CD8-positive, alpha-beta memory T cell (primary cell): ENCODE data around the gene AQP1. TPM values are rescaled to one million over a fixed set of nuclear protein-coding genes. Genes with fewer than 3 reads are reported as not detected.

ENCODE experiments used
- CTCF ChIA-PET: fragments of 350-600 bp; sonication (Branson Sonifier 250); formaldehyde crosslinking; loops from one replicate; lab custom pipeline; 2021; ENCODE audit warnings: antibody characterized with exemption; lab: Charles Lee
- POLR2A ChIA-PET: fragments of 350-600 bp; sonication (Branson Sonifier 250); formaldehyde crosslinking; loops from one replicate; lab custom pipeline; 2021; ENCODE audit warnings: antibody characterized with exemption; lab: Charles Lee
- DNase-seq, 5 donors: peaks; one replicate each; pipeline versions ENCODE4 v3.0.0 to v3.0.0-alpha.2; 2020 to 2022; ENCODE audit warnings: mixed read lengths in 1 of 5
- H3K27ac ChIP-seq: one replicate; pipeline ENCODE4 v1.7.0; 2013; ENCODE audit warnings: low read depth, mild to moderate bottlenecking, low read length, moderate library complexity
- H3K27me3 ChIP-seq: 2 replicates; pipeline ENCODE4 v1.7.0; 2013; ENCODE audit warnings: low read length, mild to moderate bottlenecking; ENCODE audit not compliant: insufficient read depth, poor library complexity, severe bottlenecking
- H3K36me3 ChIP-seq: 2 replicates; pipeline ENCODE4 v1.7.0; 2013; ENCODE audit warnings: mild to moderate bottlenecking, low read length, moderate library complexity; ENCODE audit not compliant: insufficient read depth
- H3K4me1 ChIP-seq: 2 replicates; pipeline ENCODE4 v1.7.0; 2013; ENCODE audit warnings: mild to moderate bottlenecking, low read length, moderate library complexity; ENCODE audit not compliant: insufficient read depth
- H3K4me3 ChIP-seq: 2 replicates; pipeline ENCODE4 v1.7.0; 2013; ENCODE audit warnings: mild to moderate bottlenecking, low read length
- H3K9me3 ChIP-seq: 2 replicates; pipeline ENCODE4 v1.7.0; 2013; ENCODE audit warnings: mild to moderate bottlenecking, low read length
- H3K27ac Mint-ChIP-seq, 8 donors: one replicate each; pipeline ENCODE4 v1.8.0; 2020 to 2021; ENCODE audit warnings: mixed read lengths in 8 of 8, mild to moderate bottlenecking in 6 of 8, inconsistent platforms in 3 of 8, moderate library complexity in 3 of 8
- H3K27me3 Mint-ChIP-seq, 2 donors: one replicate each; pipeline ENCODE4 v1.8.0; 2020 to 2021; ENCODE audit warnings: mixed read lengths in 2 of 2, mild to moderate bottlenecking in 1 of 2, moderate library complexity in 1 of 2
- H3K36me3 Mint-ChIP-seq, 3 donors: one replicate each; pipeline ENCODE4 v1.8.0; 2020 to 2021; ENCODE audit warnings: mixed read lengths in 3 of 3, inconsistent platforms in 1 of 3, mild to moderate bottlenecking in 1 of 3
- H3K4me1 Mint-ChIP-seq, 3 donors: one replicate each; pipeline ENCODE4 v1.8.0; 2020 to 2021; ENCODE audit warnings: mixed read lengths in 3 of 3, inconsistent platforms in 1 of 3, mild to moderate bottlenecking in 1 of 3
- H3K4me3 Mint-ChIP-seq, 7 donors: one replicate each; pipeline ENCODE4 v1.8.0; 2020 to 2021; ENCODE audit warnings: mixed read lengths in 7 of 7, mild to moderate bottlenecking in 6 of 7, moderate library complexity in 4 of 7, inconsistent platforms in 2 of 7
- H3K9me3 Mint-ChIP-seq, 5 donors: one replicate each; pipeline ENCODE4 v1.8.0; 2020 to 2022; ENCODE audit warnings: mixed read lengths in 5 of 5, mild to moderate bottlenecking in 3 of 5, moderate library complexity in 2 of 5, inconsistent platforms in 1 of 5
- polyA plus RNA-seq: library from polyadenylated mRNA; unstranded; fragments of 300-500 nt; fragmentation: Illumina TruSeq; gene quantifications from one replicate; pipeline ENCODE4 v1.2.3, GENCODE V29; 2021
- total RNA-seq, 2 experiments: library from RNA; stranded (reverse); gene quantifications; one replicate each; pipeline ENCODE4 v1.2.3, GENCODE V29; 2021

Gene AQP1
- total RNA-seq = under 1 TPM; 0.13 to 0.15 TPM
- polyA plus RNA-seq = not detected

DNA sequence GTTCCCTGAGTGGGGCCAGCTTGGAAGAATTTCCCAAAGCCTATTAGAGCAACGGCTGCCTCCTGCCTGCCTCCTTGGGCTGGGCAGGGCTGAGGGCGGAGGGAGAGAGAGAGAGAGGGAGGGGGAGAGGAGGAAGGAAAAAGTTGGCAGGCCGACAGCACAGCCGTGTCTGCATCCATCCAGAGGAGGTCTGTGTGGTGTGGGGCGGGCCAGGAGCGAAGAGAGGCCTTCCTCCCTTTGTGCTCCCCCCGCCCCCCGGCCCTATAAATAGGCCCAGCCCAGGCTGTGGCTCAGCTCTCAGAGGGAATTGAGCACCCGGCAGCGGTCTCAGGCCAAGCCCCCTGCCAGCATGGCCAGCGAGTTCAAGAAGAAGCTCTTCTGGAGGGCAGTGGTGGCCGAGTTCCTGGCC, at the start of gene AQP1:
AQP1 (plus strand) TSS at position 293 of the 409 bp plus-strand sequence; CDS start at position 350, 57 bp downstream.
- CTCF ChIA-PET = no interaction called here
- no peak for DNase-seq
- H3K4me1 Mint-ChIP-seq = no peaks in the 10 kb centered on the region

DNA sequence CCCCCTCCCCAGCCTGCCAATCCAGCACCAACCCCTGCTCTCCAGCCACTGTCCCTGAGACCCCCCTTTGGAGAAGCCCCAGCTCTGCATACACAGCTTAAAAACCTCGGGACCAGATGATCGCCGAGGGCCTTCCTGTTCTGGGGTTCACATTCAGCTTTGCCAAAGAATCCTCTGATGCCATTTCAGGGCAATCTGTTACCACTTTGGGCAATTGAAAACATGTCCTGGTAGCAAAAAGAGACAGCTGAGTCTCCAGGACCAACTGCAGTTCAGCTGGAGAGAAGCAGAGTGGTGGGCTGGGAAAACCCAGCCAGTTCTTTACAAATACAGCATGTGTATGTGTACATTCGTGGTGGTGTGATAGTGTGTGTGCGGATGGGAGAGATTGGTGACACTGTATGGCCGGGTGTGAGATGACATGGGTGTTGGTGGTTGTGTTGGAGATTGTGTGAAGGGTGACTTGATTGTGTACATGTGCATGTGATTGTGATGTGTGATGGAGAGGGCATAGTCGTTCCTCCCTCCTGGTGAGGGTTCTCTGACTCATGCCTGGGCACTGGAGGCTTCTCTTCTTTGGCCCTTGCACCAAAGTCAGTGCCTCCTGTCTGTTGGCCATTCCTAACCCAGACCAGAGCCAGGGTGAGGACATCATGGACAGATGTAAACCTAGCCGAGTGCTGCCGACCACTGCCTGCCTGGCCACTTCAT, 48.5 kb upstream of the AQP1 start:
- Mint-ChIP-seq H3K9me3 (no peaks in the 10 kb centered on the region), H3K27me3 (no peaks in the 10 kb centered on the region), H3K4me1 (no peaks in the 10 kb centered on the region), H3K36me3 (no peaks in the 10 kb centered on the region), H3K27ac (no peak overlapping the region), H3K4me3 (no peak overlapping the region)
- Histone ChIP-seq H3K27me3 (no peaks in the 10 kb centered on the region), H3K36me3 (no peaks in the 10 kb centered on the region), H3K9me3 (no peaks in the 10 kb centered on the region), H3K4me3 (no peak overlapping the region), H3K4me1 (no peaks in the 10 kb centered on the region), H3K27ac (no peak overlapping the region)
- no peak for DNase-seq
- ChIA-PET CTCF (no interaction called here), POLR2A (no interaction called here)

More for the DNA sequence above, at the start of gene AQP1:
- Mint-ChIP-seq H3K27ac (peak within 1 kb of the TSS in 1 of 8 donors; percentile 19), H3K9me3 (no peaks in the 10 kb centered on the region), H3K36me3 (no peaks in the 10 kb centered on the region), H3K4me3 (no peak within 1 kb of the TSS), H3K27me3 (no peaks in the 10 kb centered on the region)
- no peaks in the 10 kb centered on the region for H3K4me1 ChIP-seq
- H3K27me3 ChIP-seq = no peaks in the 10 kb centered on the region
- H3K27ac ChIP-seq = no peak within 1 kb of the TSS
- H3K36me3 ChIP-seq = no peaks in the 10 kb centered on the region
- H3K9me3 ChIP-seq = no peaks in the 10 kb centered on the region
- no peak within 1 kb of the TSS for H3K4me3 ChIP-seq
- POLR2A ChIA-PET = no interaction called here

DNA sequence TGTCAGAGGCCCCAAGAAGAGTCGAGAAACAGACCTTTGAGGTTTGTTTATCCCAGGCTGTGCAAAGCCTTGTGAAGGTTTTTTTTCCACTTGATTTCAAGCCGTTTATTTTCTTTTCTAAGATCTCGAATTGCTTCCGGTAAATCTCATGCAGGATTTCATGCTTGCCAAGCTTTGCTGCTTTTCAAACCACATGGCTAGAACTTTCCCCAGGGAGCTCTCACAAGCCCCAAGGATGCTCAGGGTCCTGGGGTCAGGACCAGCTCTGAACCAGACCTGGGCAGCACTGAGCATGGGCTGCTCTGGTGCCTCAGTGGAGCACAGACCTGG, 48.0 kb upstream of the AQP1 start:
- H3K4me3 Mint-ChIP-seq = no peak overlapping the region
- H3K4me3 ChIP-seq = no peak overlapping the region
- CTCF ChIA-PET = no interaction called here
- no peaks in the 10 kb centered on the region for H3K9me3 Mint-ChIP-seq
- no peaks in the 10 kb centered on the region for H3K36me3 ChIP-seq
- no peaks in the 10 kb centered on the region for H3K27me3 ChIP-seq
- H3K9me3 ChIP-seq = no peaks in the 10 kb centered on the region
- H3K36me3 Mint-ChIP-seq = no peaks in the 10 kb centered on the region
- POLR2A ChIA-PET = no interaction called here
- no peak for DNase-seq
- no peak overlapping the region for H3K27ac ChIP-seq
- H3K4me1 ChIP-seq = no peaks in the 10 kb centered on the region
- no peaks in the 10 kb centered on the region for H3K4me1 Mint-ChIP-seq
- peak overlapping the region in 1 of 8 donors; percentile 56 for H3K27ac Mint-ChIP-seq
- no peaks in the 10 kb centered on the region for H3K27me3 Mint-ChIP-seq

- Histone ChIP-seq H3K9me3 (no peaks in the 10 kb centered on the region), H3K27ac (no peak overlapping the region), H3K4me1 (no peaks in the 10 kb centered on the region), H3K4me3 (no peak overlapping the region), H3K36me3 (no peaks in the 10 kb centered on the region), H3K27me3 (no peaks in the 10 kb centered on the region)
- DNase-seq = no peak
- POLR2A ChIA-PET = no interaction called here
- Mint-ChIP-seq H3K4me1 (no peaks in the 10 kb centered on the region), H3K27me3 (no peaks in the 10 kb centered on the region), H3K9me3 (no peaks in the 10 kb centered on the region), H3K36me3 (no peaks in the 10 kb centered on the region), H3K4me3 (no peak overlapping the region), H3K27ac (peak overlapping the region in 1 of 8 donors; percentile 56)
- CTCF ChIA-PET = no interaction called here
Observed at GRCh38 chr7:30864101-30864500, 47.6 kb upstream of the AQP1 start.

- no peaks in the 10 kb centered on the region for H3K36me3 ChIP-seq
- no peak overlapping the region for H3K4me3 Mint-ChIP-seq
- H3K27me3 ChIP-seq = no peaks in the 10 kb centered on the region
- no peaks in the 10 kb centered on the region for H3K9me3 Mint-ChIP-seq
- H3K27ac Mint-ChIP-seq = no peak overlapping the region
- no peaks in the 10 kb centered on the region for H3K27me3 Mint-ChIP-seq
- CTCF ChIA-PET = no interaction called here
- no peaks in the 10 kb centered on the region for H3K9me3 ChIP-seq
- no peak overlapping the region for H3K4me3 ChIP-seq
- H3K27ac ChIP-seq = no peak overlapping the region
- H3K4me1 Mint-ChIP-seq = no peaks in the 10 kb centered on the region
- H3K36me3 Mint-ChIP-seq = no peaks in the 10 kb centered on the region
- POLR2A ChIA-PET = no interaction called here
- no peak for DNase-seq
- no peaks in the 10 kb centered on the region for H3K4me1 ChIP-seq
Observed at GRCh38 chr7:30865076-30865475, 46.6 kb upstream of the AQP1 start.

GRCh38 chr7:30865821-30866220, 45.8 kb upstream of the AQP1 start:
- H3K27me3 ChIP-seq = no peaks in the 10 kb centered on the region
- H3K27me3 Mint-ChIP-seq = no peaks in the 10 kb centered on the region
- DNase-seq = no peak

DNA sequence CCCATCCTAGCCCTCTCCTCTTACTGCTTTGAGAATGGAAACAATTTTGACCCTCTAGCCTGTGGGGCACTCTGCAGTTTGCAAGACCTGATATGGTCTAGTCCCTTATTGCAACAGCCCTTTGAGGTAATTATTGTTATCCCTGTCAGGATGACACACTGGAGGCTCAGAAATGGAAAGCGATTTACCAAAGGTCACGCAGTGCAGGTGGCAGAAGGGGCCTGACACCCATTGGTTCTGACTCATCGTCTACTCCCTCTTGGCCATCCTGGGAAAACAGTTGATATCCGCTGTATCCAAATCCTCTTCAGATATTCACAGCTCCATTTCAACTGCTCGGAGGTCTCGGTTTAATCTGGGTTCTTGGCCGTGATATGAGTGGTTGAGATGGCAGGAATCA, 44.7 kb upstream of the AQP1 start:
- H3K27me3 ChIP-seq = no peaks in the 10 kb centered on the region
- DNase-seq = no peak
- no peaks in the 10 kb centered on the region for H3K9me3 Mint-ChIP-seq
- H3K4me3 Mint-ChIP-seq = no peak overlapping the region
- no peak overlapping the region for H3K27ac ChIP-seq
- H3K36me3 ChIP-seq = no peaks in the 10 kb centered on the region
- H3K36me3 Mint-ChIP-seq = no peaks in the 10 kb centered on the region
- no peaks in the 10 kb centered on the region for H3K4me1 ChIP-seq
- ChIA-PET CTCF (no interaction called here), POLR2A (no interaction called here)
- H3K27ac Mint-ChIP-seq = no peak overlapping the region
- no peaks in the 10 kb centered on the region for H3K4me1 Mint-ChIP-seq
- no peaks in the 10 kb centered on the region for H3K27me3 Mint-ChIP-seq
- no peaks in the 10 kb centered on the region for H3K9me3 ChIP-seq
- no peak overlapping the region for H3K4me3 ChIP-seq

More at GRCh38 chr7:30865821-30866220, 45.8 kb upstream of the AQP1 start:
- H3K4me3 ChIP-seq = no peak overlapping the region
- H3K9me3 Mint-ChIP-seq = no peaks in the 10 kb centered on the region
- H3K4me1 ChIP-seq = no peaks in the 10 kb centered on the region
- ChIA-PET POLR2A (no interaction called here), CTCF (no interaction called here)
- H3K27ac Mint-ChIP-seq = no peak overlapping the region
- H3K27ac ChIP-seq = no peak overlapping the region
- no peaks in the 10 kb centered on the region for H3K4me1 Mint-ChIP-seq
- H3K36me3 Mint-ChIP-seq = no peaks in the 10 kb centered on the region
- H3K4me3 Mint-ChIP-seq = no peak overlapping the region
- H3K9me3 ChIP-seq = no peaks in the 10 kb centered on the region
- H3K36me3 ChIP-seq = no peaks in the 10 kb centered on the region

- no peak overlapping the region for H3K27ac ChIP-seq
- H3K4me3 ChIP-seq = no peak overlapping the region
- no peak for DNase-seq
- H3K9me3 Mint-ChIP-seq = no peaks in the 10 kb centered on the region
- no peaks in the 10 kb centered on the region for H3K27me3 Mint-ChIP-seq
- no peaks in the 10 kb centered on the region for H3K27me3 ChIP-seq
- H3K4me1 Mint-ChIP-seq = no peaks in the 10 kb centered on the region
- H3K4me3 Mint-ChIP-seq = no peak overlapping the region
- no peaks in the 10 kb centered on the region for H3K36me3 ChIP-seq
- H3K36me3 Mint-ChIP-seq = no peaks in the 10 kb centered on the region
- H3K27ac Mint-ChIP-seq = no peak overlapping the region
- ChIA-PET CTCF (no interaction called here), POLR2A (no interaction called here)
- no peaks in the 10 kb centered on the region for H3K4me1 ChIP-seq
- H3K9me3 ChIP-seq = no peaks in the 10 kb centered on the region
Observed at GRCh38 chr7:30867483-30867882, 44.2 kb upstream of the AQP1 start.
